Endothelial cell of umbilical vein (primary cell): ENCODE results near the gene ARFIP1.

Source experiments
- EZH2 ChIP-seq: IDR thresholded peaks from 2 replicates; pipeline ENCODE4 v1.6.1; 2012; ENCODE audit warnings: borderline replicate concordance, low read depth, mild to moderate bottlenecking, moderate library complexity, low read length, inconsistent platforms; ENCODE audit not compliant: severe bottlenecking
- MYC ChIP-seq: IDR thresholded peaks from one replicate; pipeline ENCODE4 v1.6.1; 2011; ENCODE audit warnings: mild to moderate bottlenecking, low read depth, low read length
- POLR2A ChIP-seq: IDR thresholded peaks from 2 replicates; pipeline ENCODE4 v1.6.1; 2012; ENCODE audit warnings: low read depth, mild to moderate bottlenecking, control low read depth, low read length
- POLR2AphosphoS5 ChIP-seq: IDR thresholded peaks from 2 replicates; pipeline ENCODE4 v1.6.1; 2012; ENCODE audit warnings: low read depth, mild to moderate bottlenecking, control low read depth, low read length, moderate library complexity; ENCODE audit not compliant: insufficient read depth
- TF ChIP-seq, protein P1 (sequence below), 2 donors: IDR thresholded peaks; 1 replicate in 1 of 2; 2 replicates in 1 of 2; pipeline ENCODE4 v1.5.1; 2011; ENCODE audit warnings: low read length in 2 of 2, mild to moderate bottlenecking in 2 of 2, moderate library complexity in 2 of 2, control low read depth in 1 of 2, inconsistent platforms in 1 of 2, low read depth in 1 of 2; ENCODE audit not compliant: insufficient read depth in 1 of 2; ENCODE audit errors: extremely low read depth in 1 of 2
- TF ChIP-seq, protein P2 (sequence below): IDR thresholded peaks from 2 replicates; pipeline ENCODE4 v1.6.1; 2011; ENCODE audit not compliant: insufficient read depth, insufficient read length

DNA sequence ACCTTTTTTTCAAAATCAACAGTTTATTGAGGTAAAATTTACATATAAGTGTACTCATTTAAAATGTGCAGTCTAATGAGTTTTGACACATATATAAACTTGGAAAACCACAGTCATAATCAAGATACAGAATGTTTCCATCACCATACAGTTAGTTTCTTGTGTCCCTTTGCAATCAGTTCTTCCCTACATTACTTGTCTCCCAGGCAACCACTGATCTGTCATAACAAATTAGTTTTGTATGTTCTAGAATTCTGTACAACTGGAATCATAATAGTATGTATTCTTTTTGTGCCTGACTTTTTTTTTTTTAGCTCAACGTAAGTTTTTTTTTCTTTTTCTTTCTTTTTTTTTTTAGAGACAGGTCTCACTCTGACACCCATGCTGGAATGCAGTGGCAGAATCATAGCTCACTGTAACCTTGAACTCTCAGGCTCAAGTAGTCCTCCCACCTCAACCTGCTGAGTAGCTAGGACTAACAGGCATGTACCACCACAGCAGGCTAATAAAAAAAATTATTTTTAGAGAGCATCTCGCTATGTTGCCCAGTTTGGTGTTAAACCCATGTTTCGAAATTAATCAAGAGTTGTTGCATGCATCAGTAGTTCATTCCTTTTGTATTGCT, 26.9 kb downstream of the ARFIP1 start:
- TF ChIP-seq, protein P1, sequence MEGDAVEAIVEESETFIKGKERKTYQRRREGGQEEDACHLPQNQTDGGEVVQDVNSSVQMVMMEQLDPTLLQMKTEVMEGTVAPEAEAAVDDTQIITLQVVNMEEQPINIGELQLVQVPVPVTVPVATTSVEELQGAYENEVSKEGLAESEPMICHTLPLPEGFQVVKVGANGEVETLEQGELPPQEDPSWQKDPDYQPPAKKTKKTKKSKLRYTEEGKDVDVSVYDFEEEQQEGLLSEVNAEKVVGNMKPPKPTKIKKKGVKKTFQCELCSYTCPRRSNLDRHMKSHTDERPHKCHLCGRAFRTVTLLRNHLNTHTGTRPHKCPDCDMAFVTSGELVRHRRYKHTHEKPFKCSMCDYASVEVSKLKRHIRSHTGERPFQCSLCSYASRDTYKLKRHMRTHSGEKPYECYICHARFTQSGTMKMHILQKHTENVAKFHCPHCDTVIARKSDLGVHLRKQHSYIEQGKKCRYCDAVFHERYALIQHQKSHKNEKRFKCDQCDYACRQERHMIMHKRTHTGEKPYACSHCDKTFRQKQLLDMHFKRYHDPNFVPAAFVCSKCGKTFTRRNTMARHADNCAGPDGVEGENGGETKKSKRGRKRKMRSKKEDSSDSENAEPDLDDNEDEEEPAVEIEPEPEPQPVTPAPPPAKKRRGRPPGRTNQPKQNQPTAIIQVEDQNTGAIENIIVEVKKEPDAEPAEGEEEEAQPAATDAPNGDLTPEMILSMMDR (IDR thresholded peaks at IDR 0.05; ENCODE audit: extremely low read depth in 1 of 2, insufficient read depth in 1 of 2, low read depth in 1 of 2, low read length in 2 of 2), result no peak
- TF ChIP-seq POLR2A, result no peak
- no peak for TF ChIP-seq EZH2
- no peak for TF ChIP-seq POLR2AphosphoS5
- TF ChIP-seq MYC, result no peak
- TF ChIP-seq, protein P2, sequence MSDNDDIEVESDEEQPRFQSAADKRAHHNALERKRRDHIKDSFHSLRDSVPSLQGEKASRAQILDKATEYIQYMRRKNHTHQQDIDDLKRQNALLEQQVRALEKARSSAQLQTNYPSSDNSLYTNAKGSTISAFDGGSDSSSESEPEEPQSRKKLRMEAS, result no peak
